ENCODE measurements around the gene RTN4.

RTN4 gene, protein sequence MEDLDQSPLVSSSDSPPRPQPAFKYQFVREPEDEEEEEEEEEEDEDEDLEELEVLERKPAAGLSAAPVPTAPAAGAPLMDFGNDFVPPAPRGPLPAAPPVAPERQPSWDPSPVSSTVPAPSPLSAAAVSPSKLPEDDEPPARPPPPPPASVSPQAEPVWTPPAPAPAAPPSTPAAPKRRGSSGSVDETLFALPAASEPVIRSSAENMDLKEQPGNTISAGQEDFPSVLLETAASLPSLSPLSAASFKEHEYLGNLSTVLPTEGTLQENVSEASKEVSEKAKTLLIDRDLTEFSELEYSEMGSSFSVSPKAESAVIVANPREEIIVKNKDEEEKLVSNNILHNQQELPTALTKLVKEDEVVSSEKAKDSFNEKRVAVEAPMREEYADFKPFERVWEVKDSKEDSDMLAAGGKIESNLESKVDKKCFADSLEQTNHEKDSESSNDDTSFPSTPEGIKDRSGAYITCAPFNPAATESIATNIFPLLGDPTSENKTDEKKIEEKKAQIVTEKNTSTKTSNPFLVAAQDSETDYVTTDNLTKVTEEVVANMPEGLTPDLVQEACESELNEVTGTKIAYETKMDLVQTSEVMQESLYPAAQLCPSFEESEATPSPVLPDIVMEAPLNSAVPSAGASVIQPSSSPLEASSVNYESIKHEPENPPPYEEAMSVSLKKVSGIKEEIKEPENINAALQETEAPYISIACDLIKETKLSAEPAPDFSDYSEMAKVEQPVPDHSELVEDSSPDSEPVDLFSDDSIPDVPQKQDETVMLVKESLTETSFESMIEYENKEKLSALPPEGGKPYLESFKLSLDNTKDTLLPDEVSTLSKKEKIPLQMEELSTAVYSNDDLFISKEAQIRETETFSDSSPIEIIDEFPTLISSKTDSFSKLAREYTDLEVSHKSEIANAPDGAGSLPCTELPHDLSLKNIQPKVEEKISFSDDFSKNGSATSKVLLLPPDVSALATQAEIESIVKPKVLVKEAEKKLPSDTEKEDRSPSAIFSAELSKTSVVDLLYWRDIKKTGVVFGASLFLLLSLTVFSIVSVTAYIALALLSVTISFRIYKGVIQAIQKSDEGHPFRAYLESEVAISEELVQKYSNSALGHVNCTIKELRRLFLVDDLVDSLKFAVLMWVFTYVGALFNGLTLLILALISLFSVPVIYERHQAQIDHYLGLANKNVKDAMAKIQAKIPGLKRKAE

GRCh38 chr2:55050100-55050994 lies at the start of gene RTN4:
TSS of gene RTN4 (minus strand) at chr2:55050451. CDS start at chr2:55050300, 151 bp downstream.
- DNase-seq (ENCODE audit: low read depth): peak; percentile 85
- TF ChIP-seq CTCF (IDR thresholded peaks at IDR 0.05; ENCODE audit: control insufficient read depth, extremely low read depth, insufficient read depth): no peak

DNA sequence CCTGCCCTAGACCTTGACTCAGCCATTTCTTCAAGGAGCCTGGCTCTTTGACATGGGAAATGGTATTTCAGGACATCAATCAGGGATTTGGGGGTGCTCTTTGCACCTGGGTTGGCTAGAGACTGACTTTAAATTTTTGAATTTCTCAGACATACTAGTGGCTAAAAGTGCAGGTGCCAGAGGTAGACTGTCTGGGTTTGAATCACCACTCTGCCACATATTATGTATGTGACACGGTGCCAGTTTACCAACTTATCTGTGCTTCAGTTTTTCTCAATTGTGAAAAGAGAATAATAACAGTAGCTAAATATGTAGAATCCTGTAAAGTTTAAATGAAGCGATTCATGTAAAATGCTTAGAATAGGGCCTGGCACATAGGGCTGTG lies 49.2 kb upstream of the RTN4 start:
- no peak for DNase-seq (ENCODE audit: low read depth)
- no peak overlapping the region for H3K4me3 ChIP-seq (ENCODE audit: low read depth, low read length)
- TF ChIP-seq CTCF (IDR thresholded peaks at IDR 0.05; ENCODE audit: control insufficient read depth, extremely low read depth, insufficient read depth): no peak

More at GRCh38 chr2:55050100-55050994, at the start of gene RTN4:
- H3K4me3 ChIP-seq (ENCODE audit: low read depth, low read length): peak within 1 kb of the TSS; percentile 84

- no peak overlapping the region for H3K4me3 ChIP-seq (ENCODE audit: low read depth, low read length)
- no peak for TF ChIP-seq CTCF (IDR thresholded peaks at IDR 0.05; ENCODE audit: control insufficient read depth, extremely low read depth, insufficient read depth)
- no peak for DNase-seq (ENCODE audit: low read depth)
These were observed 47.5 kb upstream of the RTN4 start for GRCh38 chr2:55097461-55098410.

DNA sequence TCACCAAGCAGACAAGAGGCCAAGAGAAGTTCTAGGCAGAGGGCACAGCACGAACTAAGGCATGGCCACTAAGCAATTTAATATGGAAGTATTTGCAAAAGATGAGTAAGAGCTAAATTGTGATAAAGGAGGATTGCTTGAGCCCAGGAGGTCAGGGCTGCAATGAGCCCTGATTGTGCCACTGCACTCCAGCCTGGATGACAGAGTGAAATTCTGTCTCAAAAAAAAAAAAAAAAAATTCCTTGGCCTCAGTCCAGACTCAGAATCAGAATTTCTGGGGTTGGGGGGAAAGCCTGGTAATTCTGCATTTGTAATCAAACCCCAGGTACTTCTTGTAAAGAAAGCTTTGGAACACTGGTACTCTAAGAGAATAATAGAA lies 46.8 kb upstream of the RTN4 start:
- no peak for TF ChIP-seq CTCF (IDR thresholded peaks at IDR 0.05; ENCODE audit: control insufficient read depth, extremely low read depth, insufficient read depth)
- no peak for DNase-seq (ENCODE audit: low read depth)

GRCh38 chr2:55096586-55096985 lies 46.3 kb upstream of the RTN4 start:
- DNase-seq (ENCODE audit: low read depth): no peak
- H3K4me3 ChIP-seq (ENCODE audit: low read depth, low read length): no peak overlapping the region
- TF ChIP-seq CTCF (IDR thresholded peaks at IDR 0.05; ENCODE audit: control insufficient read depth, extremely low read depth, insufficient read depth): no peak

More for the DNA sequence above, 46.8 kb upstream of the RTN4 start:
- no peak overlapping the region for H3K4me3 ChIP-seq (ENCODE audit: low read depth, low read length)

Measured in LNCaP clone FGC (cell line).